Neural progenitor cell (in vitro differentiated cells): ENCODE measurements around the gene LRWD1.

Experiments
- EZH2 ChIP-seq: fragments of 200-600 bp; sonication (generic); IDR thresholded peaks from 2 replicates; pipeline ENCODE4 v1.6.1; 2017; ENCODE audit warnings: antibody characterized with exemption, mild to moderate bottlenecking, moderate library complexity
- EZH2phosphoT487 ChIP-seq: fragments of 200-600 bp; sonication (generic); IDR thresholded peaks from 2 replicates; pipeline ENCODE4 v1.6.1; 2017; ENCODE audit warnings: antibody characterized with exemption
- TF ChIP-seq, protein P1 (sequence below): fragments of 200-600 bp; sonication (generic); IDR thresholded peaks from 2 replicates; pipeline ENCODE4 v1.5.1; 2017; ENCODE audit warnings: antibody characterized with exemption, mild to moderate bottlenecking

DNA sequence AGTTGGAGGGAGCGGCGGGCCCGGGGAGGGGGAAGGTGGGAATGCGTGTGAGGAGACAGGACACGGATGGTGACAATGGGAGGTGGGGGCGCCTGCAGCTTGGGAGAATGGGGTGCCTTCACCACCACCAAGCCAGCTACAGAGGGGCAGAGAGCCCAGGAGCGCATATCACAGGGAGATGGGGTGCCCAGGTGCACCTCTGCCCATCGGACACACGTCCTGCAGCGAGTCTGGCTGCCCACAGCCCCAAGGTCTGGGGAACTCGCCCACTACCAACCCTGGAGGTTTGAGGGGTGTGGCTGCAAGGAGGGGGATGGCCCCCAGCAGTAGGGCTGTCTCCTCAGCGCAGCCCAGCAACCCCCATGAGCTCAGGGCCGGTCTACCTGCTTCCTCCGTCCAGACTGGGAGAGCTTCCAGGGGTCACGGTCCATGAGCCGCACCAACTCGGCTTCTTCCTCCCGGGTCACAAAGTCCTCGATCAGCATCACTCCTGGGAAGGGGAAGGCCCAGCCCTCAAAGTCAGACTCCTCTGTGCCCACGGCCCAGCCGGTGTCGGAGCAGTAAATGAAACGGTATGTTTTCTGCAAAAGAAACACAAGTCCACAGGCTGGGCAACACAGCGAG is 5.5 kb upstream of the LRWD1 start:
- TF ChIP-seq EZH2 (no peak), EZH2phosphoT487 (no peak)
- TF ChIP-seq, protein P1, sequence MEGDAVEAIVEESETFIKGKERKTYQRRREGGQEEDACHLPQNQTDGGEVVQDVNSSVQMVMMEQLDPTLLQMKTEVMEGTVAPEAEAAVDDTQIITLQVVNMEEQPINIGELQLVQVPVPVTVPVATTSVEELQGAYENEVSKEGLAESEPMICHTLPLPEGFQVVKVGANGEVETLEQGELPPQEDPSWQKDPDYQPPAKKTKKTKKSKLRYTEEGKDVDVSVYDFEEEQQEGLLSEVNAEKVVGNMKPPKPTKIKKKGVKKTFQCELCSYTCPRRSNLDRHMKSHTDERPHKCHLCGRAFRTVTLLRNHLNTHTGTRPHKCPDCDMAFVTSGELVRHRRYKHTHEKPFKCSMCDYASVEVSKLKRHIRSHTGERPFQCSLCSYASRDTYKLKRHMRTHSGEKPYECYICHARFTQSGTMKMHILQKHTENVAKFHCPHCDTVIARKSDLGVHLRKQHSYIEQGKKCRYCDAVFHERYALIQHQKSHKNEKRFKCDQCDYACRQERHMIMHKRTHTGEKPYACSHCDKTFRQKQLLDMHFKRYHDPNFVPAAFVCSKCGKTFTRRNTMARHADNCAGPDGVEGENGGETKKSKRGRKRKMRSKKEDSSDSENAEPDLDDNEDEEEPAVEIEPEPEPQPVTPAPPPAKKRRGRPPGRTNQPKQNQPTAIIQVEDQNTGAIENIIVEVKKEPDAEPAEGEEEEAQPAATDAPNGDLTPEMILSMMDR, result no peak
